GM21360 (cell line): ENCODE data around the gene MYRIP.
"Not testable (repeated sequence)": the region's sequence is repeated elsewhere in the genome, so short reads cannot be mapped to it uniquely, and the experiment has no call there.

Source experiments
- ATAC-seq: cut with Tn5 transposase; IDR thresholded peaks from one replicate; pipeline ENCODE4 v1.9.1; 2021; ENCODE audit warnings: mild to moderate bottlenecking, moderate library complexity; ENCODE audit not compliant: unreplicated experiment

Gene MYRIP

GRCh38 chr3:40116478-40117177 lies 307.2 kb downstream of the MYRIP start:
- ATAC-seq = no peak

- ATAC-seq = no peak
Observed at GRCh38 chr3:40118091-40118490, 308.7 kb downstream of the MYRIP start.

- no peak for ATAC-seq
Observed at GRCh38 chr3:40120067-40120692, 310.8 kb downstream of the MYRIP start.

- ATAC-seq = peak; percentile 67
Observed at GRCh38 chr3:40120806-40121205, 311.4 kb downstream of the MYRIP start.

- ATAC-seq = no peak
Observed at GRCh38 chr3:40124918-40125317, 315.5 kb downstream of the MYRIP start.

- ATAC-seq = no peak
Observed at GRCh38 chr3:40128166-40128565, 318.8 kb downstream of the MYRIP start.

GRCh38 chr3:40129510-40129909 lies 320.1 kb downstream of the MYRIP start:
- no peak for ATAC-seq

- ATAC-seq = no peak
Observed at GRCh38 chr3:40129981-40130380, 320.6 kb downstream of the MYRIP start.

GRCh38 chr3:40130721-40131120 lies 321.3 kb downstream of the MYRIP start:
- no peak for ATAC-seq

- ATAC-seq = not testable (repeated sequence)
Observed at GRCh38 chr3:40133886-40134575, 324.6 kb downstream of the MYRIP start.

GRCh38 chr3:40137591-40138295 lies 328.3 kb downstream of the MYRIP start:
- no peak for ATAC-seq

GRCh38 chr3:40143283-40144090 lies 334.1 kb downstream of the MYRIP start:
- ATAC-seq = no peak

GRCh38 chr3:40148827-40149226 lies 339.4 kb downstream of the MYRIP start:
- ATAC-seq = no peak

GRCh38 chr3:40152482-40153133 lies 343.2 kb downstream of the MYRIP start:
- no peak for ATAC-seq

- no peak for ATAC-seq
Observed at GRCh38 chr3:40160933-40161332, 351.5 kb downstream of the MYRIP start.

- no peak for ATAC-seq
Observed at GRCh38 chr3:40162616-40163015, 353.2 kb downstream of the MYRIP start.

GRCh38 chr3:40166997-40167396 lies 357.6 kb downstream of the MYRIP start:
- no peak for ATAC-seq

- no peak for ATAC-seq
Observed at GRCh38 chr3:40167958-40168357, 358.5 kb downstream of the MYRIP start.

- ATAC-seq = peak; percentile 33
Observed at GRCh38 chr3:40169983-40170382, 360.6 kb downstream of the MYRIP start.

GRCh38 chr3:40170395-40170794 lies 361.0 kb downstream of the MYRIP start:
- peak; percentile 98 for ATAC-seq
